HEK293T (cell line): ENCODE measurements around the gene GLI1.

Experiments
- ARNT ChIP-seq: fragments of 450-650 bp; IDR thresholded peaks from 2 replicates; pipeline ENCODE4 v1.6.1; 2017; ENCODE audit warnings: mild to moderate bottlenecking
- BHLHE40 ChIP-seq: fragments of 450-650 bp; IDR thresholded peaks from 2 replicates; pipeline ENCODE4 v1.6.1; 2016; ENCODE audit warnings: mild to moderate bottlenecking, moderate library complexity, borderline replicate concordance
- CTBP1 ChIP-seq: fragments of 450-650 bp; IDR thresholded peaks from 2 replicates; pipeline ENCODE4 v1.6.1; 2016; ENCODE audit warnings: borderline replicate concordance
- ELF4 ChIP-seq: fragments of 450-650 bp; IDR thresholded peaks from 2 replicates; pipeline ENCODE4 v1.6.1; 2017; ENCODE audit warnings: antibody characterized with exemption
- FOXK2 ChIP-seq: fragments of 450-650 bp; IDR thresholded peaks from 2 replicates; pipeline ENCODE4 v1.6.1; 2016; ENCODE audit warnings: mild to moderate bottlenecking
- SP1 ChIP-seq: fragments of 450-650 bp; IDR thresholded peaks from 2 replicates; pipeline ENCODE4 v1.6.1; 2017

GRCh38 chr12:57415088-57415487 lies 44.5 kb upstream of the GLI1 start:
- TF ChIP-seq FOXK2 (no peak), ARNT (no peak), SP1 (no peak), BHLHE40 (no peak), ELF4 (no peak), CTBP1 (no peak)
